ENCODE results near the gene GNG13. TPM values are rescaled to one million over a fixed set of nuclear protein-coding genes. Genes with fewer than 3 reads are reported as not detected.

The GNG13 gene
- total RNA-seq, 1 experiment from 2014 or later, result not detected

DNA sequence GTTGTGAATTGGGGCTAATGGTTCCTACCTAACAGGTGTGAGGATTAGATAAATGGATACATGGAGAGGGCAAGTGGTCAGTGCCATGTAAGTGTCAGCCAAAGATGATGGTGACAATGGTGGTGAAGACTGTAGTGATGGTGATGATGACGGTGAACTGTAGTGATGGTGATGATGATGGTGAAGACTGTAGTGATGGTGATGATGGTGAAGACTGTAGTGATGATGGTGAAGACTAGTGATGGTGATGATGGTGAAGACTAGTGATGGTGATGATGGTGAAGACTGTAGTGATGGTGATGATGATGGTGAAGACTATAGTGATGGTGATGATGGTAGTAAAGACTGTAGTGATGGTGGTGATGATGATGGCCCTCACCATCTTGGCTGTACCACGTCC, 18.1 kb upstream of the GNG13 start:
- Histone ChIP-seq H4K5ac (ENCODE audit: insufficient read length, low read depth, low read length) (no peak overlapping the region), H3K79me2 (ENCODE audit: insufficient read depth, low read length) (no peaks in the 10 kb centered on the region), H3K27me3 (ENCODE audit: insufficient read depth, low read length) (no peaks in the 10 kb centered on the region; the same call in 1 of the 2 replicates), H2BK12ac (ENCODE audit: insufficient read length, low read depth, low read length) (no peak overlapping the region), H3K27ac (ENCODE audit: insufficient read length, low read depth, low read length) (no peak overlapping the region), H3K9me3 (ENCODE audit: control insufficient read depth, low read depth, low read length) (no peaks in the 10 kb centered on the region), H3K4me2 (ENCODE audit: insufficient read depth, insufficient read length, low read length) (no peak overlapping the region), H2AFZ (ENCODE audit: low read length) (no peak overlapping the region), H3K4ac (ENCODE audit: low read depth, low read length) (no peak overlapping the region), H2BK15ac (ENCODE audit: low read depth, low read length) (no peak overlapping the region), H3T11ph (ENCODE audit: low read length) (no peak overlapping the region), H3K23me2 (ENCODE audit: insufficient read length, low read depth, low read length, poor library complexity, severe bottlenecking) (no peaks in the 10 kb centered on the region), H3K9ac (ENCODE audit: extremely low read depth, insufficient read length, low read length) (no peak overlapping the region), H3K4me1 (ENCODE audit: insufficient read depth, low read length) (no peaks in the 10 kb centered on the region), H3K56ac (ENCODE audit: insufficient read length, low read depth, low read length) (no peak overlapping the region), H2AK5ac (ENCODE audit: insufficient read length, low read length) (no peak overlapping the region), H2BK5ac (ENCODE audit: insufficient read length, low read length) (no peak overlapping the region), H2BK120ac (ENCODE audit: low read depth, low read length, poor library complexity, severe bottlenecking) (no peak overlapping the region), H4K20me1 (ENCODE audit: control insufficient read depth, insufficient read depth, insufficient read length) (no peaks in the 10 kb centered on the region), H4K8ac (replicated peaks; ENCODE audit: insufficient read length, low read depth, low read length) (no peak overlapping the region), H3K23ac (ENCODE audit: insufficient read length, low read depth, low read length) (no peak overlapping the region), H4K91ac (ENCODE audit: insufficient read length, low read depth, low read length) (no peak overlapping the region), H3K14ac (ENCODE audit: insufficient read depth, low read length) (no peak overlapping the region), H3K18ac (ENCODE audit: insufficient read length, low read depth, low read length) (no peak overlapping the region), H2BK20ac (ENCODE audit: low read depth, low read length, poor library complexity, severe bottlenecking) (no peak overlapping the region), H3K79me1 (ENCODE audit: insufficient read depth, low read depth, low read length, poor library complexity, severe bottlenecking) (no peaks in the 10 kb centered on the region)
- H3K4me1 Mint-ChIP-seq, result peaks cover 10 to 16% of the 10 kb centered on the region in 2 experiments
- H3K36me3 Mint-ChIP-seq (ENCODE audit: insufficient read depth in 1 of 3, low read depth in 3 of 3), result no peaks in the 10 kb centered on the region
- H3K27ac Mint-ChIP-seq, result no peak overlapping the region
- WGBS (ENCODE audit: extremely low coverage, insufficient read length, low lambda C conversion rate), result no CpG with 5 or more reads among the region's 2 CpGs
- peaks cover 0 to 4% of the 10 kb centered on the region in 2 experiments; a peak in 1 of 5 replicates for H3K9me3 Mint-ChIP-seq
- peaks cover 13% of the 10 kb centered on the region for H3K27me3 Mint-ChIP-seq (ENCODE audit: low read depth)
- TF ChIP-seq, protein P1, sequence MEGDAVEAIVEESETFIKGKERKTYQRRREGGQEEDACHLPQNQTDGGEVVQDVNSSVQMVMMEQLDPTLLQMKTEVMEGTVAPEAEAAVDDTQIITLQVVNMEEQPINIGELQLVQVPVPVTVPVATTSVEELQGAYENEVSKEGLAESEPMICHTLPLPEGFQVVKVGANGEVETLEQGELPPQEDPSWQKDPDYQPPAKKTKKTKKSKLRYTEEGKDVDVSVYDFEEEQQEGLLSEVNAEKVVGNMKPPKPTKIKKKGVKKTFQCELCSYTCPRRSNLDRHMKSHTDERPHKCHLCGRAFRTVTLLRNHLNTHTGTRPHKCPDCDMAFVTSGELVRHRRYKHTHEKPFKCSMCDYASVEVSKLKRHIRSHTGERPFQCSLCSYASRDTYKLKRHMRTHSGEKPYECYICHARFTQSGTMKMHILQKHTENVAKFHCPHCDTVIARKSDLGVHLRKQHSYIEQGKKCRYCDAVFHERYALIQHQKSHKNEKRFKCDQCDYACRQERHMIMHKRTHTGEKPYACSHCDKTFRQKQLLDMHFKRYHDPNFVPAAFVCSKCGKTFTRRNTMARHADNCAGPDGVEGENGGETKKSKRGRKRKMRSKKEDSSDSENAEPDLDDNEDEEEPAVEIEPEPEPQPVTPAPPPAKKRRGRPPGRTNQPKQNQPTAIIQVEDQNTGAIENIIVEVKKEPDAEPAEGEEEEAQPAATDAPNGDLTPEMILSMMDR (conservative IDR thresholded peaks at IDR 0.05), result no peak
- no peak overlapping the region for H3K4me3 Mint-ChIP-seq
- no peak for DNase-seq
